ENCODE measurements around the gene PRPF38B.
A peak's percentile ranks its signal among the peaks of the same experiment; 100 is the strongest.
"Not testable (repeated sequence)": the region's sequence is repeated elsewhere in the genome, so short reads cannot be mapped to it uniquely, and the experiment has no call there.

PRPF38B gene

DNA sequence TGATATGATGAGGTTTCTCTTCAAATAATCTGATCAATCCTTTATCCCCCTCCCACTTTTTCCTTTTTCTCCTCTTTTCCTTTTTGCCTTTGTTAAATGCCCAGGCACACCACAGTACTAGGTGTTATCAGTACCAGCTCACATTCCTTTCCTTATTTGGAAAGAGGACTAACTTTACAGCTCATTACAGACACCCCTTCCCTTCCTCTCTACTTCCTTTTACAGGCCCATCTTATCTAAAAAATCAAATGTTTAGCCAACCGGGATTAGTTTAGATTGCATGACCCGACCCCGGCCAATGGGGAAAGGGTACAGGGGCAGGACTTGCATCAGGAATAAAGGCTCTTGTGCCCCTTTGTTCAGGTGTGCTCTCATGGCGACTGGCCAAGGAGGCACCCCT is 10.4 kb upstream of the PRPF38B start:
- not testable (repeated sequence) for H3K9me3 ChIP-seq (ENCODE audit: insufficient read depth, low read depth, low read length); H3K36me3 ChIP-seq (ENCODE audit: control insufficient read depth in 1 of 2, insufficient read depth in 2 of 2, low read length in 2 of 2); H3K4me2 ChIP-seq (ENCODE audit: low read length); H3K14ac ChIP-seq (ENCODE audit: low read length); H3K4me3 ChIP-seq (ENCODE audit: low read depth, low read length); H3K4me1 ChIP-seq (ENCODE audit: control insufficient read depth in 1 of 2, insufficient read depth in 2 of 2, low read length in 2 of 2); DNase-seq; H4K91ac ChIP-seq (ENCODE audit: low read depth, low read length); H2AFZ ChIP-seq (ENCODE audit: insufficient read depth, low read length, poor library complexity); H2BK12ac ChIP-seq (ENCODE audit: low read length); H3K79me2 ChIP-seq (ENCODE audit: control insufficient read depth, insufficient read depth, low read length, poor library complexity); H3K18ac ChIP-seq (ENCODE audit: low read length); H3K4ac ChIP-seq (ENCODE audit: low read depth, low read length); H3K9ac ChIP-seq (ENCODE audit: low read length); H4K12ac ChIP-seq (ENCODE audit: low read depth, low read length); H3K27ac ChIP-seq (ENCODE audit: low read depth, low read length); H2BK120ac ChIP-seq (ENCODE audit: insufficient read depth, low read length, poor library complexity); H2AK5ac ChIP-seq (ENCODE audit: low read length); H3K79me1 ChIP-seq (ENCODE audit: low read length); H3K23ac ChIP-seq (ENCODE audit: low read length); H3K27me3 ChIP-seq (ENCODE audit: insufficient read depth, low read length)
- no CpG with 5 or more reads among the region's 4 CpGs for WGBS (ENCODE audit: extremely low coverage, insufficient coverage, insufficient read length)
- Histone ChIP-seq H2BK5ac (ENCODE audit: low read depth, low read length, poor library complexity) (peak overlapping the region; percentile 31), H4K8ac (ENCODE audit: low read depth, low read length) (peak overlapping the region; percentile 56)

DNA sequence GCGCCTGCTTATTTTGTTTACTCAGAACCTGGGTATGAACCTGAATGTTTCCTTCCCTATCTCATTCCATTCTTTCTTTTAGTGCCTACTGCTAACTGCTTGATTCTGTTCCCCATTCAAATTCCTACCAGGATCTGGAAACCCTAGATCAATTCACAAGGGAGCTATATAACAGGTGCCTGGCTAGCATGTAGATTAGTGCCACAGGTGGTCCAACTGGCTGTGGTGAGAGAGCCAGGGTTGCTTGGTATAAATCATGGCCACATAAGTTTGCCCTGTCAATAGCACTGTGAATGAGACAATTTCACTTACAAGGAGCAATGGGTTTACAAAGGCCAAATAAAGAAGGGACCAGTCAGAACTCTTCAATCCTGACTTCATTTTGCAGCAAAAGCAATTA is 6.6 kb upstream of the PRPF38B start:
- Histone ChIP-seq H2AK5ac (ENCODE audit: low read length) (no peak overlapping the region), H4K12ac (ENCODE audit: low read depth, low read length) (no peak overlapping the region), H3K36me3 (ENCODE audit: control insufficient read depth in 1 of 2, insufficient read depth in 2 of 2, low read length in 2 of 2) (no peaks in the 10 kb centered on the region), H2AFZ (ENCODE audit: insufficient read depth, low read length, poor library complexity) (no peak overlapping the region), H4K91ac (ENCODE audit: low read depth, low read length) (no peak overlapping the region), H4K8ac (ENCODE audit: low read depth, low read length) (no peak overlapping the region), H3K79me1 (ENCODE audit: low read length) (peaks cover 2% of the 10 kb centered on the region), H2BK120ac (ENCODE audit: insufficient read depth, low read length, poor library complexity) (no peak overlapping the region), H3K4me3 (ENCODE audit: low read depth, low read length) (no peak overlapping the region), H3K4me2 (ENCODE audit: low read length) (no peak overlapping the region), H2BK12ac (ENCODE audit: low read length) (no peak overlapping the region), H3K18ac (ENCODE audit: low read length) (no peak overlapping the region), H3K9me3 (ENCODE audit: insufficient read depth, low read depth, low read length) (peaks cover 1% of the 10 kb centered on the region), H3K4me1 (ENCODE audit: control insufficient read depth in 1 of 2, insufficient read depth in 2 of 2, low read length in 2 of 2) (no peaks in the 10 kb centered on the region), H3K27me3 (ENCODE audit: insufficient read depth, low read length) (no peaks in the 10 kb centered on the region), H3K23ac (ENCODE audit: low read length) (no peak overlapping the region), H3K4ac (ENCODE audit: low read depth, low read length) (no peak overlapping the region), H3K79me2 (ENCODE audit: control insufficient read depth, insufficient read depth, low read length, poor library complexity) (no peaks in the 10 kb centered on the region), H3K9ac (ENCODE audit: low read length) (no peak overlapping the region), H3K27ac (ENCODE audit: low read depth, low read length) (no peak overlapping the region), H2BK5ac (ENCODE audit: low read depth, low read length, poor library complexity) (no peak overlapping the region), H3K14ac (ENCODE audit: low read length) (no peak overlapping the region)
- DNase-seq: no peak
- WGBS (ENCODE audit: extremely low coverage, insufficient coverage, insufficient read length): no CpG with 5 or more reads among the region's 1 CpG

DNA sequence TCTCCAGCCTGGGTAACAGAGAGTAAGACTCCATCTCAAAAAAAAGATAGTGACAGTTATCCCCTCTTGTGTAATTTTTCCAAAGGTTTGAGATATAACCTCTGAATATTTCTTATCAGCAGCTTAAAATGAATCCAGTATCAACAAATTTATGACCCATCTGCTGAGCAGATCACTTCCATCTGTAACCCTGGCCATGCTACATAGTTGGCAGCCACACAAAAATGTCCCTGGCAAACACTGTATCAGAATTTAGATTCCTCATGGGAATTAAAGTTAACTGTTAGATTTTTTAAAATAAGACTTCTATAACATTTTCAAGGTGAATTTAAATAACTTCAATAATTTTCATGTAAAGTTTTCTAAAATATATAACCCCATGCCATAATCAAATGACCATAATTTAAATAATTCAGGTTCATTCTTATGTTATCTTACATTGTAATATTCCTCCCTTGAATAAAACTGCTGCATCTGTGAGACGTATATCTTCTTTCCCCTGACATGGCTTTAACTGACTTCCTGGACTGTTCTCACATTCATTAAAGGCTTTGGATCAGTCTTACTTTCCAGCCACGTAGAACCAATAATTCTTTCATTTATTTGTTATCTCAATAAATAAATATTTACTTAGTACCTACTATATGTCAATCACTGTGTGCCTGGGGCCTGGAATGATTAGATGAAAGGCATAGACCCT is 5.3 kb upstream of the PRPF38B start:
- Histone ChIP-seq H3K14ac (ENCODE audit: low read length) (no peak overlapping the region), H3K23ac (ENCODE audit: low read length) (no peak overlapping the region), H2BK12ac (ENCODE audit: low read length) (no peak overlapping the region), H2AFZ (ENCODE audit: insufficient read depth, low read length, poor library complexity) (no peak overlapping the region), H4K91ac (ENCODE audit: low read depth, low read length) (no peak overlapping the region), H3K4ac (ENCODE audit: low read depth, low read length) (no peak overlapping the region), H2BK120ac (ENCODE audit: insufficient read depth, low read length, poor library complexity) (no peak overlapping the region), H4K12ac (ENCODE audit: low read depth, low read length) (no peak overlapping the region), H3K4me3 (ENCODE audit: low read depth, low read length) (no peak overlapping the region), H3K4me1 (ENCODE audit: control insufficient read depth in 1 of 2, insufficient read depth in 2 of 2, low read length in 2 of 2) (peaks cover 0 to 2% of the 10 kb centered on the region in 2 experiments), H2BK5ac (ENCODE audit: low read depth, low read length, poor library complexity) (no peak overlapping the region), H3K79me2 (ENCODE audit: control insufficient read depth, insufficient read depth, low read length, poor library complexity) (peaks cover under 1% of the 10 kb centered on the region), H3K36me3 (ENCODE audit: control insufficient read depth in 1 of 2, insufficient read depth in 2 of 2, low read length in 2 of 2) (no peaks in the 10 kb centered on the region), H3K79me1 (ENCODE audit: low read length) (peaks cover 3% of the 10 kb centered on the region), H3K27me3 (ENCODE audit: insufficient read depth, low read length) (no peaks in the 10 kb centered on the region), H3K18ac (ENCODE audit: low read length) (no peak overlapping the region), H3K9me3 (ENCODE audit: insufficient read depth, low read depth, low read length) (peaks cover 1% of the 10 kb centered on the region), H3K4me2 (ENCODE audit: low read length) (no peak overlapping the region), H4K8ac (ENCODE audit: low read depth, low read length) (no peak overlapping the region), H3K9ac (ENCODE audit: low read length) (no peak overlapping the region), H2AK5ac (ENCODE audit: low read length) (no peak overlapping the region), H3K27ac (ENCODE audit: low read depth, low read length) (no peak overlapping the region)
- DNase-seq: no peak
- no CpG with 5 or more reads among the region's 2 CpGs for WGBS (ENCODE audit: extremely low coverage, insufficient coverage, insufficient read length)

DNA sequence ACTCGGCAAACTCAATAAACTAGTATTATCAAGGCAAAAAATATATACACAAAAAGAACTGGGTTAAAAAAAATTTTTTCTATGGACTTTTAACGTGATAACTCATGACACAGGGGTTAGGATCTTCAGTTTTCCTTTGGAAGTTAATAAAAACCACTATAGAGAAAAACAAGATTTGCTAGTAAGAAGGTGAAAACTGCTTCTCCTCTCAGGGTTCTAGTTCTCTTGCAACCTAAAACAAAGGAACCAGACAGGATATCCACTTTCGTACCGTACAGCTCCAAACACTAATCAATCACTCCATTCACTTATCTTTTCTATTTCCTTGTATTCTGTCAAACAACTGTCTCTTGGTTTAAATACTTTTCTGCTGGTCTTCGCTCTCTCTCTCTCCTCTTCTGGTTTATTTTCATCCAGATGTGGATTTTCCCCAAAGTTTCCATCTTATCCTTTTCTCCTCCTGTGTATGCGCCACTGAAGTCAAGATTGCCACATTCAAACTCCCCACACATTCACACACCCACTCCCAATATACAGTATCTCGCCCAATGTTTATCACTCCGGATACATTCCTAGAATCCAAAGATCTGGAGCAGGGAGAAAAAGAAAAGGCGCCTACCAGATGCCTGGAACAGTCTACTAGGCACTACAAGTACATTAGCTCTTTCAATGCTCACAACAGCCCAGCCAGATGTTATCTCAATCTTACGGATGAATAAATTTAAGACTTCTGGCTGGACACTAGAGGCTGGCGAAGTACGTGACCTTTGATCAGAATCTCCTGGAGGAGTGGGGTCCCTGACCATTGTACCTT is 775 bp upstream of the PRPF38B start:
- Histone ChIP-seq H3K4ac (ENCODE audit: low read depth, low read length) (peak overlapping the region; percentile 60), H4K91ac (ENCODE audit: low read depth, low read length) (peak overlapping the region; percentile 69), H3K79me1 (ENCODE audit: low read length) (peaks cover 11% of the 10 kb centered on the region), H4K8ac (ENCODE audit: low read depth, low read length) (peak overlapping the region; percentile 98), H2AK5ac (ENCODE audit: low read length) (no peak overlapping the region), H3K9me3 (ENCODE audit: insufficient read depth, low read depth, low read length) (no peaks in the 10 kb centered on the region), H3K27me3 (ENCODE audit: insufficient read depth, low read length) (no peaks in the 10 kb centered on the region), H2BK12ac (ENCODE audit: low read length) (no peak overlapping the region), H3K14ac (ENCODE audit: low read length) (peak overlapping the region; percentile 58), H3K79me2 (ENCODE audit: control insufficient read depth, insufficient read depth, low read length, poor library complexity) (peaks cover 15% of the 10 kb centered on the region), H3K4me2 (ENCODE audit: low read length) (peak overlapping the region; percentile 83), H2BK120ac (ENCODE audit: insufficient read depth, low read length, poor library complexity) (no peak overlapping the region), H3K9ac (ENCODE audit: low read length) (peak overlapping the region; percentile 98), H3K18ac (ENCODE audit: low read length) (no peak overlapping the region), H4K12ac (ENCODE audit: low read depth, low read length) (peak overlapping the region; percentile 56), H3K4me3 (ENCODE audit: low read depth, low read length) (peak overlapping the region; percentile 87), H3K36me3 (ENCODE audit: control insufficient read depth in 1 of 2, insufficient read depth in 2 of 2, low read length in 2 of 2) (peaks cover 2% of the 10 kb centered on the region in 2 experiments), H2AFZ (ENCODE audit: insufficient read depth, low read length, poor library complexity) (peak overlapping the region; percentile 67), H3K27ac (ENCODE audit: low read depth, low read length) (peak overlapping the region; percentile 69), H3K4me1 (ENCODE audit: control insufficient read depth in 1 of 2, insufficient read depth in 2 of 2, low read length in 2 of 2) (peaks cover 0 to 2% of the 10 kb centered on the region in 2 experiments), H3K23ac (ENCODE audit: low read length) (no peak overlapping the region), H2BK5ac (ENCODE audit: low read depth, low read length, poor library complexity) (no peak overlapping the region)
- WGBS (ENCODE audit: extremely low coverage, insufficient coverage, insufficient read length): 100% methylated on average over 2 of the region's 12 CpGs
- DNase-seq: peak in 1 of 2 donors; percentile 44
